ENCODE measurements around the gene RAB11FIP5. TPM values are rescaled to one million over a fixed set of nuclear protein-coding genes. Genes with fewer than 3 reads are reported as not detected.

The RAB11FIP5 gene
- total and polyA plus RNA-seq, 2 of the 4 experiments (the other 2 are of a cell fraction) = 21.5 to 34.5 TPM

DNA sequence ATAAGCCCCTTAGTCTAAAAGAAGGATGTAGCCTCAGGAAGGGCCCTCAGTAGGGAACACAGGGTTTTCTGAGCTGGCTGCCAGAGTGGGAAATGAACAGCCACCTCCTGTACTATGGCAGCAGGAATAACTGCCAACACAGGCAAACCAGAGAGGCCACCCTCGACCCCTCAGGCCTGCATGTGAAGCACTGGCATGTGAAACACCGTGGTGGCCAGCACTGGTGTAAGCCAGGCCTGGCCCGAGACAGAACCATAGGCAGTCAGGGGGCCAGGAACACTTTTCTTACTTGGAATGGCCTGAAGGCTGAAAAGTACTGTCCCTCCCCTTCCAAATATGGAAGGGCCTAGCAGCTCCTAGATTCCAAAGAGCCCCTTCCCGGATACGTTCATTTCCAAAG is 69.5 kb downstream of the RAB11FIP5 start:
- POLR2A ChIA-PET (ENCODE audit: unreplicated experiment) = no interaction called here
- no peak overlapping the region for H3K4ac ChIP-seq (ENCODE audit: low read depth, low read length)
- H2AK9ac ChIP-seq (replicated peaks; ENCODE audit: low read depth, low read length, poor library complexity) = peak overlapping the region; percentile 55
- no peak overlapping the region for H3K4me2 ChIP-seq (ENCODE audit: low read depth, low read length)
- no peak overlapping the region for H2BK120ac ChIP-seq (ENCODE audit: low read depth, low read length)
- no peak overlapping the region for H4K91ac ChIP-seq (ENCODE audit: insufficient read depth, low read depth, low read length)
- no peak overlapping the region for H2BK5ac ChIP-seq (ENCODE audit: low read depth, low read length, poor library complexity, severe bottlenecking)
- H3K4me1 ChIP-seq (ENCODE audit: control insufficient read depth, insufficient read depth, low read length) = no peaks in the 10 kb centered on the region
- no peak overlapping the region for H3K27ac ChIP-seq (ENCODE audit: insufficient read depth, low read length)
- intact Hi-C loops (cut with micrococcal nuclease) (no loop called here), dilution Hi-C loops (cut with HindIII; ENCODE audit: low sequenced_read_pairs, unreplicated experiment) (no loop called here), in situ Hi-C loops (cut with MboI; ENCODE audit: low sequenced_read_pairs) (no loop called here)
- WGBS, 2 experiments (ENCODE audit: extremely low coverage in 2 of 2, insufficient read length in 1 of 2) = 72% methylated on average over 3 of the region's 5 CpGs; no CpG with 5 or more reads in 1 of the 2 experiments
- H3K36me3 ChIP-seq (ENCODE audit: control insufficient read depth, insufficient read depth, low read length) = peaks cover 4% of the 10 kb centered on the region; the same call in 1 of the 2 replicates
- H3K23ac ChIP-seq (ENCODE audit: low read depth, low read length) = no peak overlapping the region
- H3K27me3 ChIP-seq (ENCODE audit: control insufficient read depth, insufficient read depth, low read length) = no peaks in the 10 kb centered on the region
- no peak overlapping the region for H3K9ac ChIP-seq (ENCODE audit: low read depth, low read length)
- no peak overlapping the region for H4K5ac ChIP-seq (ENCODE audit: low read depth, low read length)
- peaks cover 9% of the 10 kb centered on the region; the same call in 1 of the 2 replicates for H3K9me1 ChIP-seq (ENCODE audit: insufficient read depth, low read length)
- ATAC-seq (ENCODE audit: low read depth) (no peak), DNase-seq (no peak)
- no peak for TF ChIP-seq MAFK (IDR thresholded peaks at IDR 0.05; ENCODE audit: low read depth, low read length)
- TF ChIP-seq, protein P1, sequence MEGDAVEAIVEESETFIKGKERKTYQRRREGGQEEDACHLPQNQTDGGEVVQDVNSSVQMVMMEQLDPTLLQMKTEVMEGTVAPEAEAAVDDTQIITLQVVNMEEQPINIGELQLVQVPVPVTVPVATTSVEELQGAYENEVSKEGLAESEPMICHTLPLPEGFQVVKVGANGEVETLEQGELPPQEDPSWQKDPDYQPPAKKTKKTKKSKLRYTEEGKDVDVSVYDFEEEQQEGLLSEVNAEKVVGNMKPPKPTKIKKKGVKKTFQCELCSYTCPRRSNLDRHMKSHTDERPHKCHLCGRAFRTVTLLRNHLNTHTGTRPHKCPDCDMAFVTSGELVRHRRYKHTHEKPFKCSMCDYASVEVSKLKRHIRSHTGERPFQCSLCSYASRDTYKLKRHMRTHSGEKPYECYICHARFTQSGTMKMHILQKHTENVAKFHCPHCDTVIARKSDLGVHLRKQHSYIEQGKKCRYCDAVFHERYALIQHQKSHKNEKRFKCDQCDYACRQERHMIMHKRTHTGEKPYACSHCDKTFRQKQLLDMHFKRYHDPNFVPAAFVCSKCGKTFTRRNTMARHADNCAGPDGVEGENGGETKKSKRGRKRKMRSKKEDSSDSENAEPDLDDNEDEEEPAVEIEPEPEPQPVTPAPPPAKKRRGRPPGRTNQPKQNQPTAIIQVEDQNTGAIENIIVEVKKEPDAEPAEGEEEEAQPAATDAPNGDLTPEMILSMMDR (conservative IDR thresholded peaks at IDR 0.05; ENCODE audit: low read depth, low read length) = no peak
- TF ChIP-seq RFX5 (IDR thresholded peaks at IDR 0.05; ENCODE audit: low read depth, low read length) = no peak
- no peak for TF ChIP-seq RAD21 (IDR thresholded peaks at IDR 0.05; ENCODE audit: low read length)
- TF ChIP-seq, protein P2, sequence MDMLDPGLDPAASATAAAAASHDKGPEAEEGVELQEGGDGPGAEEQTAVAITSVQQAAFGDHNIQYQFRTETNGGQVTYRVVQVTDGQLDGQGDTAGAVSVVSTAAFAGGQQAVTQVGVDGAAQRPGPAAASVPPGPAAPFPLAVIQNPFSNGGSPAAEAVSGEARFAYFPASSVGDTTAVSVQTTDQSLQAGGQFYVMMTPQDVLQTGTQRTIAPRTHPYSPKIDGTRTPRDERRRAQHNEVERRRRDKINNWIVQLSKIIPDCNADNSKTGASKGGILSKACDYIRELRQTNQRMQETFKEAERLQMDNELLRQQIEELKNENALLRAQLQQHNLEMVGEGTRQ (IDR thresholded peaks at IDR 0.05; ENCODE audit: low read depth, low read length) = no peak
- no peak for TF ChIP-seq FOS (IDR thresholded peaks at IDR 0.05; ENCODE audit: low read depth, low read length)
- no peak for TF ChIP-seq CHD1 (IDR thresholded peaks at IDR 0.05; ENCODE audit: low read depth, low read length)
- no peak for TF ChIP-seq POLR2A (IDR thresholded peaks at IDR 0.05; ENCODE audit: low read depth, low read length)
- no peak for TF ChIP-seq RCOR1 (IDR thresholded peaks at IDR 0.05; ENCODE audit: insufficient replicate concordance, low read length)
- no peak for TF ChIP-seq MXI1 (IDR thresholded peaks at IDR 0.05; ENCODE audit: borderline replicate concordance, low read depth, low read length)
- TF ChIP-seq MAZ (IDR thresholded peaks at IDR 0.05; ENCODE audit: borderline replicate concordance, low read depth, low read length) = no peak
- H3K79me1 ChIP-seq (ENCODE audit: low read depth in 1 of 2, low read length in 2 of 2) = peaks cover 0 to 11% of the 10 kb centered on the region in 2 experiments; a peak in 2 of 4 replicates
- H2AFZ ChIP-seq (replicated peaks; ENCODE audit: low read length, poor library complexity) = no peak overlapping the region
- H4K20me1 ChIP-seq (ENCODE audit: insufficient read depth, low read length) = no peaks in the 10 kb centered on the region; the same call in 1 of the 2 replicates
- H3K18ac ChIP-seq (ENCODE audit: low read depth, low read length) = no peak overlapping the region
- H4K8ac ChIP-seq (ENCODE audit: low read depth in 2 of 2, low read length in 2 of 2) = no peak overlapping the region
- H2BK20ac ChIP-seq (ENCODE audit: low read depth, low read length) = no peak overlapping the region
- CTCF ChIA-PET = no interaction called here
- no peak overlapping the region for H3K4me3 ChIP-seq (ENCODE audit: insufficient read depth, low read depth, low read length)
- no peaks in the 10 kb centered on the region for H3K9me3 ChIP-seq (ENCODE audit: control insufficient read depth, insufficient read depth, low read length)
- H3K14ac ChIP-seq (replicated peaks; ENCODE audit: low read depth, low read length) = no peak overlapping the region
- no TSS peak for BruUV-seq (replicated peaks)
- no peak overlapping the region for H2BK15ac ChIP-seq (ENCODE audit: low read depth, low read length)
- H3K56ac ChIP-seq (ENCODE audit: extremely low read depth, insufficient read depth, low read length) = no peak overlapping the region
- H2AK5ac ChIP-seq (ENCODE audit: low read depth, low read length) = no peak overlapping the region
